Liver (tissue), 3 donors: ENCODE data around the gene ARL9.

ENCODE experiments used
- CTCF ChIP-seq: fragments of 150-350 bp; IDR thresholded peaks from 2 replicates; pipeline ENCODE4 v1.5.1; 2017; ENCODE audit warnings: improper control_type of control experiment, low read depth, low read length; ENCODE audit not compliant: missing input control
- FOXA1 ChIP-seq: IDR thresholded peaks from 2 replicates; pipeline ENCODE4 v1.6.1; 2016; ENCODE audit warnings: antibody characterized with exemption
- JUND ChIP-seq, 2 donors: IDR thresholded peaks; 2 replicates each; pipeline ENCODE4 v1.6.1; 2016; ENCODE audit warnings: antibody characterized with exemption in 2 of 2
- NR2F2 ChIP-seq: IDR thresholded peaks from 2 replicates; pipeline ENCODE4 v1.6.1; 2016; ENCODE audit warnings: antibody characterized with exemption
- TF ChIP-seq, protein P1 (sequence below): IDR thresholded peaks from 2 replicates; pipeline ENCODE4 v1.6.1; 2016; ENCODE audit warnings: antibody characterized with exemption, mild to moderate bottlenecking
- donor health status: healthy.
- donor health status: healthy.

GRCh38 chr4:56552273-56552672 is 46.7 kb downstream of the ARL9 start:
- TF ChIP-seq FOXA1 (no peak), CTCF (no peak), JUND (IDR thresholded peaks at IDR 0.05) (no peak), NR2F2 (no peak)
- TF ChIP-seq, protein P1, sequence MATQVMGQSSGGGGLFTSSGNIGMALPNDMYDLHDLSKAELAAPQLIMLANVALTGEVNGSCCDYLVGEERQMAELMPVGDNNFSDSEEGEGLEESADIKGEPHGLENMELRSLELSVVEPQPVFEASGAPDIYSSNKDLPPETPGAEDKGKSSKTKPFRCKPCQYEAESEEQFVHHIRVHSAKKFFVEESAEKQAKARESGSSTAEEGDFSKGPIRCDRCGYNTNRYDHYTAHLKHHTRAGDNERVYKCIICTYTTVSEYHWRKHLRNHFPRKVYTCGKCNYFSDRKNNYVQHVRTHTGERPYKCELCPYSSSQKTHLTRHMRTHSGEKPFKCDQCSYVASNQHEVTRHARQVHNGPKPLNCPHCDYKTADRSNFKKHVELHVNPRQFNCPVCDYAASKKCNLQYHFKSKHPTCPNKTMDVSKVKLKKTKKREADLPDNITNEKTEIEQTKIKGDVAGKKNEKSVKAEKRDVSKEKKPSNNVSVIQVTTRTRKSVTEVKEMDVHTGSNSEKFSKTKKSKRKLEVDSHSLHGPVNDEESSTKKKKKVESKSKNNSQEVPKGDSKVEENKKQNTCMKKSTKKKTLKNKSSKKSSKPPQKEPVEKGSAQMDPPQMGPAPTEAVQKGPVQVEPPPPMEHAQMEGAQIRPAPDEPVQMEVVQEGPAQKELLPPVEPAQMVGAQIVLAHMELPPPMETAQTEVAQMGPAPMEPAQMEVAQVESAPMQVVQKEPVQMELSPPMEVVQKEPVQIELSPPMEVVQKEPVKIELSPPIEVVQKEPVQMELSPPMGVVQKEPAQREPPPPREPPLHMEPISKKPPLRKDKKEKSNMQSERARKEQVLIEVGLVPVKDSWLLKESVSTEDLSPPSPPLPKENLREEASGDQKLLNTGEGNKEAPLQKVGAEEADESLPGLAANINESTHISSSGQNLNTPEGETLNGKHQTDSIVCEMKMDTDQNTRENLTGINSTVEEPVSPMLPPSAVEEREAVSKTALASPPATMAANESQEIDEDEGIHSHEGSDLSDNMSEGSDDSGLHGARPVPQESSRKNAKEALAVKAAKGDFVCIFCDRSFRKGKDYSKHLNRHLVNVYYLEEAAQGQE = no peak
